Measurements from ENCODE around the gene SOD2.

DNA sequence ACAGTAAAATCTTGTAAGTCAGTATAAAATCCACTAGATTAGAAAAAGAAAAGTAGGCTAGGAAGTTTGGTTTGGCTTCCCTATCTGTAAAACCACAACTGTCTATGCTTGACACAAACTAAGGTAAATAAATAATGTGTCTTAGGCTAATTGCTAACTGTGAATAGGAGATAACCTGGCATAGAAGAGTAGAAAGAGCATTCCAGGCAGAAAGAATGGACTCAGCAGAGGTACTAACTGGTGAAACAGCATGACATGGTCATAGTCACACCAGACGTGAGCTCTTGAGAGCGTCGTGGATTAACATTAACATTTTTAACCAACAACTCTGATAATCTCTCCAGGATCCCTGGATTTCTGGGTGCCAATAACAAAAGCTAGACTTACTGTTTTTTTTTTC is 25.6 kb upstream of the SOD2 start:
- TF ChIP-seq CREB1 (IDR thresholded peaks at IDR 0.05; ENCODE audit: low read depth) (no peak), NFIC (IDR thresholded peaks at IDR 0.05) (no peak), RAD21 (IDR thresholded peaks at IDR 0.05; ENCODE audit: low read depth) (no peak), FOXM1 (IDR thresholded peaks at IDR 0.05; ENCODE audit: borderline replicate concordance, low read depth) (no peak), YY1 (IDR thresholded peaks at IDR 0.05; ENCODE audit: low read depth) (no peak), CEBPB (IDR thresholded peaks at IDR 0.05) (no peak), EP300 (IDR thresholded peaks at IDR 0.05; ENCODE audit: borderline replicate concordance) (no peak)

Measured in Ishikawa (cell line).